Mucosa of gallbladder (tissue), 1 donor: ENCODE measurements around the gene SIM1. TPM values are rescaled to one million over a fixed set of nuclear protein-coding genes. Genes with fewer than 3 reads are reported as not detected.

ENCODE experiments used
- DNase-seq: peaks from one replicate; pipeline ENCODE4 v3.0.0-alpha.2; 2020; ENCODE audit warnings: low spot score
- total RNA-seq: library from RNA; stranded (reverse); gene quantifications from one replicate; pipeline ENCODE4 v1.2.1, GENCODE V29; 2021
- donor health status: DM: no; HTN: no; CAD: no.

The SIM1 gene, protein sequence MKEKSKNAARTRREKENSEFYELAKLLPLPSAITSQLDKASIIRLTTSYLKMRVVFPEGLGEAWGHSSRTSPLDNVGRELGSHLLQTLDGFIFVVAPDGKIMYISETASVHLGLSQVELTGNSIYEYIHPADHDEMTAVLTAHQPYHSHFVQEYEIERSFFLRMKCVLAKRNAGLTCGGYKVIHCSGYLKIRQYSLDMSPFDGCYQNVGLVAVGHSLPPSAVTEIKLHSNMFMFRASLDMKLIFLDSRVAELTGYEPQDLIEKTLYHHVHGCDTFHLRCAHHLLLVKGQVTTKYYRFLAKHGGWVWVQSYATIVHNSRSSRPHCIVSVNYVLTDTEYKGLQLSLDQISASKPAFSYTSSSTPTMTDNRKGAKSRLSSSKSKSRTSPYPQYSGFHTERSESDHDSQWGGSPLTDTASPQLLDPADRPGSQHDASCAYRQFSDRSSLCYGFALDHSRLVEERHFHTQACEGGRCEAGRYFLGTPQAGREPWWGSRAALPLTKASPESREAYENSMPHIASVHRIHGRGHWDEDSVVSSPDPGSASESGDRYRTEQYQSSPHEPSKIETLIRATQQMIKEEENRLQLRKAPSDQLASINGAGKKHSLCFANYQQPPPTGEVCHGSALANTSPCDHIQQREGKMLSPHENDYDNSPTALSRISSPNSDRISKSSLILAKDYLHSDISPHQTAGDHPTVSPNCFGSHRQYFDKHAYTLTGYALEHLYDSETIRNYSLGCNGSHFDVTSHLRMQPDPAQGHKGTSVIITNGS
- not detected for total RNA-seq

DNA sequence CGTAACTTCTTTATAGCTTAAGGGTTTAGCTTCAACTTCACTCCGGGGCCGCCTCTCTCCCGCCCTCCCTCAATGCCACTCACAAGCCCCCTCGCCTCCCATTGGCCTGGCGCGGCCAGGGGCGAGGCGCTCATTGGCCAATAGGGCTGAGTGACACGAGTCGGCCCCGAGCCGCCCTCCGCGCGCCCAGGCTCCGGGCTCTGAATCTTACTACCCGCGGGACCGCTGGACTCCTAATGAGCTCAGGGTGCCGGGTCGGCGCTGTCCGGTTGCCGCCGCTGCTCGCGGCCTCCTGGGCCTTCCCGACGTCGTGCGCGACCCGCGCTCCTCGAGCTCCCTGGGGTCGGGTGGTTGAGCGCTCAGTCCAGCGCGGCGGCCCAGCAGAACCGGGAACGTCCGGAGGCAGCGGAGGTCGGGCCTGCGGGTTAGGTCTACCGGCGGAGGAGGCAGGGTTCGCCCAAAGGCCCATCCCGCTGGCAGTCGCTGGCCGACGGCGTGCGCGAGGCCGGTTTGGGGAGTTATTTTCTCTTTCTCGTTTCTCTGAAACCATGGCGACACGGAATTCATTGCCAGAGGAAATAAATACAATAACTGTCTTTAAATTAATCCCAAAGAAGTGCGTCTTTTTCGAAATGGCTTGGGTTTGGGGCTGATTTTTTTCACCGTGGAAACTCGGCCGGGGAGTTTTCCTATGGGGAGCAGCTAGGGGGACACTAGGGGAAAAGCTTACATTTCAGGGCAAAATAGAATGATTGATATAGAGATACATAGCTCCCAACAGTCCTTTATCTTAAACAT lies at the start of gene SIM1:
Gene SIM1 (minus strand): TSS at position 19 of the 798 bp plus-strand sequence. CDS start 1,453 bp downstream, outside the sequence.
- DNase-seq: no peak

- DNase-seq: no peak
These were observed 47.6 kb upstream of the SIM1 start for GRCh38 chr6:100512203-100512862.

DNA sequence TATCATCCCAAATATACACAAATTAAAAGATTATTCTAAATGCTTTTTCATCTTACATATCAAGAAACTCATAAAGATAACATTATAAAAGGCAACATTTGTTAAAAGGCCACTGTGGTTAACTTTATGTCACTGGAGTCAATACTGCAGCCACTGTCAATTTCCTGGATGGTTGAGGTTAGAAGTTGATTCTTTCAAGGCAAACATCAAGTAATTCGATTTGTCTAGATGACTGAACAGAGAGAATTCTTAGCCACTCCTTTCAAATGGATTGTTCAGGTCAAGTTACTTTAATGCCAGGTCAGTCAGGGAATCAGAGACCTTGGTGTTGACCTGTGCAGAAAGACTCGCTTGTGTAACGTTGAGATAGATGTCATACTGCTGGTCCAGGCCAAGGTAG lies 44.4 kb upstream of the SIM1 start:
- DNase-seq: no peak

DNA sequence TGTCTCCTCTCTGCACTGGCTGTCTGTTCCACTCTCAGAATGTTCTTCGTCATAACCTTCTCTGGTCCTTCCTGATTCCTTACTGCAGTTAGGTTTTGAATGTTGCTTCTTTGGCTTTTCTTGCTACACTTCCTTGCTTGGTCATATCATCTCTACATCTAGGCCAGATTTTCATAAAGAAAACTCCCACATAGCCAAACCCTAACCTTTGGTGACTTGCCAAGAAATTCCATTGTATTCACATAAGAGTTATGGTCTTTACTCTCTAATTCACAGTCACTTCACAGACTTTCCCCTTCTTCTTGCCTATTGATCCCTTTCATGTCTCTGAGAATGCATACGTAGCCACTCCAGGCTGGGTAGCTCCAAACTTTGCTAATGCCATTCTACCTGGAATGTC lies 41.9 kb upstream of the SIM1 start:
- DNase-seq: no peak

GRCh38 chr6:100504786-100505737 lies 40.3 kb upstream of the SIM1 start:
- DNase-seq: no peak

DNA sequence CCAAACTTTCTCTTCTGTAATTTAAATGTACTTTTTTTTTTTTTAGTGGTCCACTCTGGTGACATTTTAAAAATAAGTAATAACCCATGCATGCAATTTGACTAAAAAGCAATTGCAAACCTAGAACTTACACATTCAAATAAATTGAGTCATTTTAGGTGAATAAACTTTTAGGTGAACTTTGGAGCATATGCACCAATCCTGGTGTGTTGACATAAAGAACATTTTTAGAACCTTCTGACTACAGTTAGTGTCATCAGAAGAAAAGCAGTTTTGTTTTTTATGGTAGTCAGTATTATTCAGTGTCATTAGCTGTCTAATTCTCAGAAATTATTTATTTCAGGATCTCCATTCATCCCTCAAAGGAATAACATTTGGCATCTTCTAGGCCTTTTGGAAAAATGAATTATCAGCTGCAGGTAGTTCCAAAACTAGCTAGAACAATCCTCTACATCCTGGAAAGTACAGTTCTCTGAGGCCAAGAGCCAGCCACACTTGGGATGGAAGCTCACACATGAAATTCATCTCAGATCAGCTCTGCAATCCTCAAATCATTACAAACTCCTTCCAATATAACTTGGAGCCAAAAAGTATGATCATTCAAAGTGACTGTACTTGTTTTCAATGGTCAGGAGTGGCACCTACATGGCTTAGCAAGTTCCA lies 38.5 kb upstream of the SIM1 start:
- DNase-seq: no peak

- no peak for DNase-seq
These were observed 28.6 kb upstream of the SIM1 start for GRCh38 chr6:100493206-100493888.

DNA sequence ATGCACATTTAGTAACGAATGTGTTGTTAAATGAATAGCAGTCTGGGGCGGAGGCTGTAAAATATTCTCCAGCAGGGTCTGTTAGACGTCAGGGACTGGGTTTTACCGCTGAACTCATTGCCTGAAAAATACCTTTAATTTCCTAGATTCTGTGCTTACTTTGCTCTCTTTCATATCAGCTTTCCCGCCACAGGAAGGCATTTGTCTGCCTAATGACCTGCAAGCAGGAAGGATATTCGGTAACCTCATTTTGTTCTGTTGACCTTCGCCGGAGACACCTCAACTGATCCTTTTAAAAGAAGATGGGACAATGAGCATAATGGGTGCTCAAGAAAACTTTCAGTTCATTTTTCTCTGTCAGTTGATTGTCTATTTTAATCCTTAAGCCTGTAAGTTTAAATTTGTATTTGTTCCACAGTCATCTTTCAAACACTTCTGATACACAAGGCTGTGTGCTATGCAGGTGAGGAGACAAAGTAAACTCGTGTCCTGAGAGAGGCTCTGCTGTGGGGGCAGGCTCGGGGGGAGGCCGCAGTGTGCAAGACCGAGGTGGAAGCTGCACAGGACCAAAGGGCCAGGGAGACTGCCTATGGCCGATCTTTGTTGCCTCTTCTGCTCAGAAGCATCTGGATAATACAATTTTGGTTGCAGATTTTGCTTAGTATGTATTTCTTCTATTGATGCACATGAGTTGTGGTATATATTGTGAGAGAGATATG lies 27.4 kb upstream of the SIM1 start:
- no peak for DNase-seq

GRCh38 chr6:100490065-100490464 lies 25.3 kb upstream of the SIM1 start:
- DNase-seq: no peak

DNA sequence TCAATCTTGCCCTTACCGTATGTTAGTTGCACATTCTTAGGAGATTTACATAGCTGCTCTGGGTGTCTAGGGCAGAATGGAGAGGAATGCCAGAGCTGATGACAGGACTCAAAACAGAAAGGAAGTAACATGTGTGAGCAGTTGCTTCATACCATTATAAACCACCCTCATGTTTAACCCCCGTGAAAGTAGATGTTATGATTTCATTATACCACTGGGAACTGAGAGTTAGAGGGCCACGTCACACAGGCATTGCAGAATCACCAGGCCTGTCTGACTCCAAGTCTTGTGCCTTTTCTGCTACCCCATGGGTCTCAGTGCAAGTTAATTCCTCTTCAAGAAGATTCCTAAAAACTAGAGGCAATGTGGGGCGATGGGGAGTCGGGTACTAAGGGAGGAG lies 23.5 kb upstream of the SIM1 start:
- DNase-seq: no peak

GRCh38 chr6:100487638-100488037 lies 22.9 kb upstream of the SIM1 start:
- DNase-seq: no peak

GRCh38 chr6:100485268-100485667 lies 20.5 kb upstream of the SIM1 start:
- no peak for DNase-seq

GRCh38 chr6:100484474-100484873 lies 19.8 kb upstream of the SIM1 start:
- DNase-seq: no peak

DNA sequence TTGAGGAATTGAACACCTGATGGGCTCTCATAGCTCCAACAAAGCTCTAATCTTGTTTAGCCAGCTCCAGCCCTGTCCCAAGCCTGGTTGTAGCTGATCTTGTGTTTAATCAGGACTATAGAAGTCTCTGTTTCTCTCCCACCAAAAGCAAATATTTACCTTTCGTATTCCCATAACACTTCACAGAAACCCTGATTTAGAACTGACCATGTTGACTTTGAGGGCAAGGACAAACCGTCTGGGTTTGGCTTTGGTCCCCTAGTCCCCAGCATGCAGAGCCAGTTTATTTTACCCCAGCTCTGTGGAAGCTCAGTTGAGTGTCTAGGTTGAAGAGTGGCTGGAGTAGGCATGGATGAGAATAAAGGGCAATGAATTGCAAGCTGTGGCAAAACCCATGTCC lies 18.0 kb upstream of the SIM1 start:
- no peak for DNase-seq

DNA sequence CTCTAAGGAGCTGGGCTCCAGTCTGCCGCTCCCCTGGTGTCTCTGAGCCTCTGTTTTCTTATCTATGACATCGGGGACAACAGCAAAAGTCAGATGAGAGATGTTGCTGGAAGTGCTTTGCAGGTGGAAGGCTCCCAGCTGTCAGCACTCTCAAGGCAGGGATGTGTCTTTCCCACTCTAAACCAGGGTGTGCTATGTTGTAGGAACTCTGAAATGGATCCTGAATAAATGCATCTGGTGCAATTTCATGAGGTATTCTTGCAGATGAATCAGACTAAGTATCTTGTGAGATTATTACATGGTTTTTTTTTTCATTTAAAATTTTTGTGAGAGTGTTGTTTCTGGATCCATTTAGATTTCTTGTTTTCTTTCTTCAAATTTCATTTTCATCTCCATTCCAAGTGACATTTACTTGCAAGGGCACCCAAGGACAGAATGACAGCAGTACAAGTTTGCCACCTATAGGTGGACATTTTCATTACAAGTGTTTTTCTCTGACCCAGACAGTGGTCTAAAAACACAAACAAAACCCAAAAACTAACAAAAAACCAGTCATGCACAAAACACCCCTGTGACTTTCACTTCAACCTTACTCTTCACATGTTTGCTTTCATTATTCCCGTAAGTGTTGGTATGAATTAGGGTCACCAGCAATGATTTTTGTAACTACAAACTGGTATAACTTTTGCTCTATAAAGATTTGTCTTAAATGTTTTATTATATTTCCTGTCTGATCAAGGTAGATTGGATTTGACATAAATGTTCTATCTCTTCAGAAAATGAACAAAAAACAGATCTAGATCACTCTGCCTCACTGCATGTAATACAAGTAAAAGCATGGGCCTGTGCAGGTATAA lies 14.7 kb upstream of the SIM1 start:
- no peak for DNase-seq

DNA sequence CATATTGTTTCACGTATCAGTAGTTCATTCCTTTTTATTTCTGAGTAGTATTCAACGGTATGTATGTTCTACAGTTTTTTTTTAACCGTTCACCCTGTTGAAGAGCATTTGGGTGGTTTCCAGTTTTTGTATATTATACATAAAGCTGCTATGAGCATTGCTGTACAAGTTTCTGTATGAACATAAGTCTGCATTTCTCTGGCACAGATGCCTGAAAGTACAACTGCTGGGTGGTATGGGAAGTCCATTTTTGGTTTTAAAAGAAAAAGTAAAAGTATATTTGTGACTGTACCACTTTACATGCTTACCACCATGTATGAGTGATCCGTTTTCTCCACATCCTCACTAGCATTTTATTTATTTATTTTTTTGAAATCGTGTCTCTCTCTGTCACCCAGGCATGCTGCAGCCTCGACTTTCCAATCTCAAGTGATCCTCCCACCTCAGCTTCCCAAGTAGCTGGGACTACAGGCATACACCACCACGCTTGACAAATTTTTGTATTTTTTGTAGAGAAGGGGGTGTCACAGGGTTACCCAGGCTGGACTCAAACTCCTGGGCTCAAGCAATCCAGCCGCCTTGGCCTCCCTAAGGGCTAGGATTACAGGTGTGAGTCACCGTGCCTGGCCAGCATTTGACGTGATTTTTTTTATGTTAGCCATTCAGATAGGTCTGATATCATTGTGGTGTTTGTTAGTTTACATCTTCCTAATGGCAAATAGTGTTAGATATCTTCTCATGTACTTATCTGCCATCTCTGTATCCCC lies 11.0 kb upstream of the SIM1 start:
- DNase-seq: no peak

GRCh38 chr6:100473182-100473581 lies 8.5 kb upstream of the SIM1 start:
- no peak for DNase-seq
